ENCODE results near the gene SPAG6.

DNA sequence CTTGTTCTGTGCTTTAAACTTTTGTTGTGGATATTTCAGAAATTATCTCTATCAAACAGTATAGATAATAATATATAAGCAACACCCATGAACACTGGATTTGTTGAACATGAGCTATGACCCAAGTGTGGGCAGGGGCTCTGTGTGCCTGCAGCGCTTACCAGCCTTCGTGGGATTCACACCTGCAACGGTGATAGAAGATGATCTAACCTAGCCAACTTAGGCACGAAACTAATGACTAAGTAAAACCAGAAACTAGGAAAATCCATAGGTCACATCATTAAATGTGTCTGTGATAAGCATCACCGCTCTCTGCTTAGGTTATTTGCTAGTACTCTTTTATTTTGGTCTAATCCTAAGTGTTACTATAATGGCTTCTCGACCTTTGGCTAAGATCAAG is 18.0 kb downstream of the SPAG6 start:
- TF ChIP-seq POLR2A (IDR thresholded peaks at IDR 0.05) (no peak), POLR2AphosphoS5 (IDR thresholded peaks at IDR 0.05) (no peak)
- TF ChIP-seq, protein P1, sequence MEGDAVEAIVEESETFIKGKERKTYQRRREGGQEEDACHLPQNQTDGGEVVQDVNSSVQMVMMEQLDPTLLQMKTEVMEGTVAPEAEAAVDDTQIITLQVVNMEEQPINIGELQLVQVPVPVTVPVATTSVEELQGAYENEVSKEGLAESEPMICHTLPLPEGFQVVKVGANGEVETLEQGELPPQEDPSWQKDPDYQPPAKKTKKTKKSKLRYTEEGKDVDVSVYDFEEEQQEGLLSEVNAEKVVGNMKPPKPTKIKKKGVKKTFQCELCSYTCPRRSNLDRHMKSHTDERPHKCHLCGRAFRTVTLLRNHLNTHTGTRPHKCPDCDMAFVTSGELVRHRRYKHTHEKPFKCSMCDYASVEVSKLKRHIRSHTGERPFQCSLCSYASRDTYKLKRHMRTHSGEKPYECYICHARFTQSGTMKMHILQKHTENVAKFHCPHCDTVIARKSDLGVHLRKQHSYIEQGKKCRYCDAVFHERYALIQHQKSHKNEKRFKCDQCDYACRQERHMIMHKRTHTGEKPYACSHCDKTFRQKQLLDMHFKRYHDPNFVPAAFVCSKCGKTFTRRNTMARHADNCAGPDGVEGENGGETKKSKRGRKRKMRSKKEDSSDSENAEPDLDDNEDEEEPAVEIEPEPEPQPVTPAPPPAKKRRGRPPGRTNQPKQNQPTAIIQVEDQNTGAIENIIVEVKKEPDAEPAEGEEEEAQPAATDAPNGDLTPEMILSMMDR (IDR thresholded peaks at IDR 0.05 in 8 of 11, conservative IDR thresholded peaks at IDR 0.05 in 3 of 11), result no peak

Measured in spleen (tissue), 7 donors.